Posterior cingulate gyrus (tissue), 11 donors: ENCODE measurements around the gene FADS3.
A peak's percentile ranks its signal among the peaks of the same experiment; 100 is the strongest.
"Not testable (repeated sequence)": the region's sequence is repeated elsewhere in the genome, so short reads cannot be mapped to it uniquely, and the experiment has no call there.

Source experiments
- DNase-seq, 10 donors: peaks; one replicate each; pipeline versions ENCODE4 v3.0.0 to v3.0.0-alpha.2; 2020 to 2021; ENCODE audit warnings: mixed read lengths in 3 of 10
- intact Hi-C: fragments of 100-400 bp; cut with DNase I; formaldehyde crosslinking; loops from one replicate; pipeline ENCODE4 v1.15.1; 2023

FADS3 gene

GRCh38 chr11:61883327-61883726, 8.0 kb downstream of the FADS3 start:
- DNase-seq = peak in 4 of 10 donors; percentile 36 to 83 (median 58)
- intact Hi-C loops = no loop called here

GRCh38 chr11:61882879-61883278, 8.5 kb downstream of the FADS3 start:
- intact Hi-C loops = no loop called here
- DNase-seq = no peak

- intact Hi-C loops, DNase-seq: not testable (repeated sequence)
Measured at GRCh38 chr11:61882267-61882666, 9.1 kb downstream of the FADS3 start.

- DNase-seq = no peak
- intact Hi-C loops = no loop called here
Measured at GRCh38 chr11:61881397-61881796, 9.9 kb downstream of the FADS3 start.

- intact Hi-C loops = no loop called here
- no peak for DNase-seq
Measured at GRCh38 chr11:61880454-61880853, 10.9 kb downstream of the FADS3 start.

- intact Hi-C loops = no loop called here
- DNase-seq = no peak
Measured at GRCh38 chr11:61880031-61880430, 11.3 kb downstream of the FADS3 start.

- no peak for DNase-seq
- intact Hi-C loops = no loop called here
Measured at GRCh38 chr11:61879152-61879551, 12.2 kb downstream of the FADS3 start.

GRCh38 chr11:61875698-61876097, 15.6 kb downstream of the FADS3 start:
- no peak for DNase-seq

GRCh38 chr11:61874853-61875252, 16.5 kb downstream of the FADS3 start:
- DNase-seq = no peak
- intact Hi-C loops = no loop called here

More at GRCh38 chr11:61875698-61876097, 15.6 kb downstream of the FADS3 start:
- intact Hi-C loops = no loop called here

- no peak for DNase-seq
- intact Hi-C loops = no loop called here
Measured at GRCh38 chr11:61874377-61874809, 17.0 kb downstream of the FADS3 start.

- intact Hi-C loops = no loop called here
- DNase-seq = no peak
Measured at GRCh38 chr11:61873588-61874376, 17.6 kb downstream of the FADS3 start.

- DNase-seq = no peak
- intact Hi-C loops = no loop called here
Measured at GRCh38 chr11:61872935-61873565, 18.3 kb downstream of the FADS3 start.

GRCh38 chr11:61871158-61871597, 20.2 kb downstream of the FADS3 start:
- intact Hi-C loops = loop anchor here (1.0 to 2.0 kb wide), 2 partner anchors 76 to 238 kb away; no protein-coding TSS in a partner anchor
- DNase-seq = peak; percentile 59 to 98 (median 86)

- DNase-seq = no peak
- intact Hi-C loops = loop anchor here (1.0 to 2.0 kb wide), 2 partner anchors 77 to 238 kb away; no protein-coding TSS in a partner anchor
Measured at GRCh38 chr11:61870541-61871031, 20.8 kb downstream of the FADS3 start.

- DNase-seq = no peak
- intact Hi-C loops = loop anchor here (2.0 kb wide), 1 partner anchor 239 kb away; no protein-coding TSS in a partner anchor
Measured at GRCh38 chr11:61869708-61870451, 21.5 kb downstream of the FADS3 start.

- intact Hi-C loops = no loop called here
- DNase-seq = no peak
Measured at GRCh38 chr11:61869429-61869707, 22.0 kb downstream of the FADS3 start.

GRCh38 chr11:61868571-61869428, 22.5 kb downstream of the FADS3 start:
- peak in 1 of 10 donors; percentile 74 for DNase-seq
- intact Hi-C loops = no loop called here

- intact Hi-C loops = no loop called here
- DNase-seq = no peak
Measured at GRCh38 chr11:61866958-61867343, 24.4 kb downstream of the FADS3 start.

GRCh38 chr11:61866231-61866957, 25.0 kb downstream of the FADS3 start:
- intact Hi-C loops = no loop called here
- peak in 1 of 10 donors; percentile 68 for DNase-seq
